ENCODE data around the gene ACVR1.

The ACVR1 gene

DNA sequence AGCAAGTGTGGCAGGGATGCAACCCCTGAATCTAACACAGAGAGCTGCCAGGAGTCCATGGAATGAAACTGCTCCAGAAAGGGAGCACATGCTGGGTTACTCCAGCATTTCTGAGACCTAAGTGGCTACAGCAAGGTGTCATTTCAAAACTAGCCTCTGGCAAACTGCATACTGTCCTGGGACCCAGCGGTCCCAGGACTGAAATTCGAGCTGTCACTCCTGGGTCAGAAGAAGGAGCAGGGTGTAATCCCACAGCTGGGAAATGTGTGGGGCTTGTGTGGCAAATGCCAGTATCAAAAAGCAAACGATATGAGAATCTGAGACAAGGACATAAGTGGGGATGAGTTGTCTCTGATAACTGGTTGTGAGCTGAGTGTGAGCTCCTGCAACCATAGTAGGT, 177.1 kb downstream of the ACVR1 start:
- no peak for DNase-seq (ENCODE audit: low read depth)
- H3K4me3 ChIP-seq (ENCODE audit: low read depth, low read length): no peak overlapping the region
- TF ChIP-seq, protein P1, sequence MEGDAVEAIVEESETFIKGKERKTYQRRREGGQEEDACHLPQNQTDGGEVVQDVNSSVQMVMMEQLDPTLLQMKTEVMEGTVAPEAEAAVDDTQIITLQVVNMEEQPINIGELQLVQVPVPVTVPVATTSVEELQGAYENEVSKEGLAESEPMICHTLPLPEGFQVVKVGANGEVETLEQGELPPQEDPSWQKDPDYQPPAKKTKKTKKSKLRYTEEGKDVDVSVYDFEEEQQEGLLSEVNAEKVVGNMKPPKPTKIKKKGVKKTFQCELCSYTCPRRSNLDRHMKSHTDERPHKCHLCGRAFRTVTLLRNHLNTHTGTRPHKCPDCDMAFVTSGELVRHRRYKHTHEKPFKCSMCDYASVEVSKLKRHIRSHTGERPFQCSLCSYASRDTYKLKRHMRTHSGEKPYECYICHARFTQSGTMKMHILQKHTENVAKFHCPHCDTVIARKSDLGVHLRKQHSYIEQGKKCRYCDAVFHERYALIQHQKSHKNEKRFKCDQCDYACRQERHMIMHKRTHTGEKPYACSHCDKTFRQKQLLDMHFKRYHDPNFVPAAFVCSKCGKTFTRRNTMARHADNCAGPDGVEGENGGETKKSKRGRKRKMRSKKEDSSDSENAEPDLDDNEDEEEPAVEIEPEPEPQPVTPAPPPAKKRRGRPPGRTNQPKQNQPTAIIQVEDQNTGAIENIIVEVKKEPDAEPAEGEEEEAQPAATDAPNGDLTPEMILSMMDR (conservative IDR thresholded peaks at IDR 0.05; ENCODE audit: low read depth, low read length): no peak

DNA sequence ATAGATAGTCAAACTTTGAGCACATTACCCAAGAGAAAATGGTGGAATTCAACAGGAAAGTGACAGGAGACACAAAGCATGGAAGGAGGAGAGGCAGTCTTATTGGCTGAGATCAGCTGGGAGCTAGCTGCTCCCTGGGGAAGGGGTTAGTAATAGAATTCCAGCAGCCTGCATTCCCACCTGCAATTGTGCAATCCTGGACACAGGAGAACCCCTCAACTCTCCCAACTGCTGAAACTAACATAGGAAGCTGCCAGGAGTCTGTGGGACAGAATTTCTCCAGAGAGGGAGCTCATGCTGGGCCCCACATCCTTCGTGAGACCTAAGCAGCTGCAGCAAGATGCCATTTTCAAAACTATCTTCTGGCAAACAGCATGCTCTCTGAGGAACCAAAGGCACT, 177.7 kb downstream of the ACVR1 start:
- H3K4me3 ChIP-seq (ENCODE audit: low read depth, low read length): no peak overlapping the region
- DNase-seq (ENCODE audit: low read depth): peak; percentile 51
- TF ChIP-seq, protein P1 (conservative IDR thresholded peaks at IDR 0.05; ENCODE audit: low read depth, low read length): no peak

DNA sequence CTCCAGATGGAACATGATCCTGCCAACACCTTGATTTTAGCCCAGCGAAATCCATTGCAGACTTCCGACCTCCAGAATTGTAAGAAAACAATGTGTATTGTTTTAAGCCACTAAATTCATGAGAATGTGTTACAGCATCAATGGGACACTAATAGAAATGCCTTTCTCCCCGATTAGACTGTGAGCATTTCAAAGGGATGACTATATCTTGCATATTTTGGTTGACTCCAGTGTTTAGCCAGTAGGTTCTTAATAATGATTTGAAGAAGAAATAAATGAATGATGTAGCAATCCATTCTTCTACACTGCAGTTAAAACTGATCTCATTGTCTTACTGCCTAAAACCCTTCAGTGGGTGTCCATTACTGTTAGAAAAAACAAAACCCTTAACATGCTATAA, 180.1 kb downstream of the ACVR1 start:
- DNase-seq (ENCODE audit: low read depth): peak; percentile 6
- TF ChIP-seq, protein P1 (conservative IDR thresholded peaks at IDR 0.05; ENCODE audit: low read depth, low read length): no peak
- H3K4me3 ChIP-seq (ENCODE audit: low read depth, low read length): no peak overlapping the region

DNA sequence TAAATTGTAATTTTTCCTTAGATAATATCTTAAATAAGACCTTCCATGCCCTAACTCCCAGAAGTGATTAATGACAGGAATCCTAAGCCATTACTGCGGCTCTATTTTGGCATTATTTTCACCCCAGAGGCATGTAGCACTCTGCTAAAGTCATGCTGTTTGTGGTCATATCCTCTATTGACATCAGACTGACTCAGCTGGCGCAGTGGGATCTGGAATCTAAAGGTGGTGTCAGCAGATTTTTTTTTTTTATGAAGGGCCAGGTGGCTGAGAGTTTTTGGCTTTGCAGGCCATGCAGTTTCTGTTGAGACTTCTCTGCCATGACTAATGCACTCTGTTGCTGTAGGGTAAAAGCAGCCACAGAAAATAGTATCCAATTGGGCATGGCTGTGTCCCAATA, 183.4 kb downstream of the ACVR1 start:
- H3K4me3 ChIP-seq (ENCODE audit: low read depth, low read length): no peak overlapping the region
- TF ChIP-seq, protein P1 (conservative IDR thresholded peaks at IDR 0.05; ENCODE audit: low read depth, low read length): no peak
- DNase-seq (ENCODE audit: low read depth): peak; percentile 83

DNA sequence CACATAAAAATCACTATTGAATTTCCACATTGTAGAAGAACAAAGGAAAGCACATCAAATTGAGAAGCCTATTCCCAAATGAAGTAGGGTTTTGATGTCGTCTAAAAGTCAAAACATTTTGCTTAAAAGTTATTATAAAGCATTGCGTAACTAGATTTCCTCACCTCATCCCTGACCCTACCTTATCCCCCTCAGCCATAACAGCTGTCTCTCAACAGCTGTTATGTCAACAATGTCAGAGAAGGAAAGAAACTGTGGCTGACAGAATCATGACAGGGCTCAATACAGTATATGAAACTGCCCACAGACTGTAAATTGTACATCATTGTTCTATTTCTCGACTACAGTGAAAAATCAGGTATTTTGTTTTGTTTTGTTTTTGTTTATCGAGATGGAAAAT, 184.4 kb downstream of the ACVR1 start:
- peak; percentile 10 for DNase-seq (ENCODE audit: low read depth)
- TF ChIP-seq, protein P1 (conservative IDR thresholded peaks at IDR 0.05; ENCODE audit: low read depth, low read length): no peak
- no peak overlapping the region for H3K4me3 ChIP-seq (ENCODE audit: low read depth, low read length)

DNA sequence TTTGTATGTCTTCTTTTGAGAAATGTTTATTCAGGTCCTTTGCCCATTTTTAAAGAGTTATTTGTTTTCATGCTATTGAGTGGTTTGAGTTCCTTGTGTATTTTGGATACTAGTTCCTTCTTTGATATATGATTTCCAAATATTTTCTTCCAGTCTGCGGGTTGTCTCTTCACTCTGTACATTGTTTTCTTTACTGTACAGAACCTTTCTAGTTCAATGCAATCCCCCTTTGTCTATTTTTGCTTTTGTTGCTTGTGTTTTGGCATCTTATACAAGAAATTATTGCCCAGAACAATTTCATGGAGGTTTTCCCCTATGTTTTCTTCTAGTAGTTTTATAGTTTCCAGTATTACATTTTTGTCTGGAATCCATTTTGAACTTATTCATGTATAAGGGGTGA, 185.0 kb downstream of the ACVR1 start:
- H3K4me3 ChIP-seq (ENCODE audit: low read depth, low read length): no peak overlapping the region
- no peak for DNase-seq (ENCODE audit: low read depth)
- TF ChIP-seq, protein P1 (conservative IDR thresholded peaks at IDR 0.05; ENCODE audit: low read depth, low read length): no peak
